ENCODE measurements around the gene SLU7. TPM values are rescaled to one million over a fixed set of nuclear protein-coding genes. Genes with fewer than 3 reads are reported as not detected.

Gene SLU7
- total RNA-seq, 1 donor from 2014 or later = 59.3 TPM

- no peak for TF ChIP-seq CTCF (IDR thresholded peaks at IDR 0.05)
- POLR2A ChIA-PET = no interaction called here
- Mint-ChIP-seq H3K9me3 (no peaks in the 10 kb centered on the region), H3K27ac (no peak overlapping the region), H3K4me3 (no peak overlapping the region), H3K27me3 (peaks cover 30% of the 10 kb centered on the region), H3K36me3 (ENCODE audit: low read depth) (no peaks in the 10 kb centered on the region), H3K4me1 (peaks cover 9% of the 10 kb centered on the region)
- intact Hi-C loops (cut with micrococcal nuclease) = no loop called here
- DNase-seq (no peak), ATAC-seq (ENCODE audit: low read depth) (no peak)
- CTCF ChIA-PET = interaction anchor here (1.4 kb wide), 1 partner anchor 11 kb away, joined by 4 read pairs; no protein-coding TSS in a partner anchor
Measured at GRCh38 chr5:160378330-160378729, 40.6 kb downstream of the SLU7 start.

GRCh38 chr5:160377651-160378050, 41.2 kb downstream of the SLU7 start:
- ChIA-PET POLR2A (interaction anchor here (0.6 kb wide), 1 partner anchor 26 kb away, joined by 3 read pairs; no protein-coding TSS in a partner anchor), CTCF (no interaction called here)
- H3K4me1 Mint-ChIP-seq = peaks cover 3% of the 10 kb centered on the region
- no peaks in the 10 kb centered on the region for H3K36me3 Mint-ChIP-seq (ENCODE audit: low read depth)
- peaks cover 36% of the 10 kb centered on the region for H3K27me3 Mint-ChIP-seq
- no peaks in the 10 kb centered on the region for H3K9me3 Mint-ChIP-seq
- intact Hi-C loops (cut with micrococcal nuclease) = no loop called here
- no peak for TF ChIP-seq CTCF (IDR thresholded peaks at IDR 0.05)
- H3K27ac Mint-ChIP-seq = no peak overlapping the region
- no peak for ATAC-seq (ENCODE audit: low read depth)
- H3K4me3 Mint-ChIP-seq = no peak overlapping the region
- DNase-seq = no peak

GRCh38 chr5:160376416-160376815, 42.5 kb downstream of the SLU7 start:
- Mint-ChIP-seq H3K36me3 (ENCODE audit: low read depth) (no peaks in the 10 kb centered on the region), H3K27me3 (peaks cover 44% of the 10 kb centered on the region), H3K9me3 (no peaks in the 10 kb centered on the region), H3K27ac (no peak overlapping the region), H3K4me3 (no peak overlapping the region), H3K4me1 (no peaks in the 10 kb centered on the region)
- ChIA-PET POLR2A (no interaction called here), CTCF (no interaction called here)
- TF ChIP-seq CTCF (IDR thresholded peaks at IDR 0.05) = no peak
- intact Hi-C loops (cut with micrococcal nuclease) = no loop called here
- no peak for ATAC-seq (ENCODE audit: low read depth)
- DNase-seq = no peak

GRCh38 chr5:160375701-160376100, 43.2 kb downstream of the SLU7 start:
- ATAC-seq (ENCODE audit: low read depth) = no peak
- no peaks in the 10 kb centered on the region for H3K36me3 Mint-ChIP-seq (ENCODE audit: low read depth)
- TF ChIP-seq CTCF (IDR thresholded peaks at IDR 0.05) = no peak
- CTCF ChIA-PET = no interaction called here
- peaks cover 4% of the 10 kb centered on the region for H3K4me1 Mint-ChIP-seq
- H3K27ac Mint-ChIP-seq = no peak overlapping the region
- intact Hi-C loops (cut with micrococcal nuclease) = no loop called here
- no peak for DNase-seq
- no peak overlapping the region for H3K4me3 Mint-ChIP-seq
- peaks cover 50% of the 10 kb centered on the region for H3K27me3 Mint-ChIP-seq
- H3K9me3 Mint-ChIP-seq = no peaks in the 10 kb centered on the region
- POLR2A ChIA-PET = no interaction called here

- no peak for DNase-seq
- ChIA-PET POLR2A (no interaction called here), CTCF (no interaction called here)
- Mint-ChIP-seq H3K36me3 (ENCODE audit: low read depth) (no peaks in the 10 kb centered on the region), H3K27ac (no peak overlapping the region), H3K27me3 (peaks cover 53% of the 10 kb centered on the region), H3K4me1 (peaks cover 6% of the 10 kb centered on the region), H3K9me3 (no peaks in the 10 kb centered on the region), H3K4me3 (no peak overlapping the region)
- no peak for ATAC-seq (ENCODE audit: low read depth)
- intact Hi-C loops (cut with micrococcal nuclease) = no loop called here
- no peak for TF ChIP-seq CTCF (IDR thresholded peaks at IDR 0.05)
Measured at GRCh38 chr5:160375166-160375565, 43.7 kb downstream of the SLU7 start.
